Breast epithelium (tissue), 4 donors: ENCODE results near the gene ZNF215. TPM values are rescaled to one million over a fixed set of nuclear protein-coding genes. Genes with fewer than 3 reads are reported as not detected.

Experiments
- DNase-seq, 2 donors: peaks; one replicate each; pipeline ENCODE4 v3.0.0-alpha.2; 2019; ENCODE audit warnings: low spot score in 2 of 2
- H3K27ac ChIP-seq, 2 donors: fragments of 200-600 bp; sonication (generic) in 1 of 2; one replicate each; pipeline ENCODE4 v1.5.1; 2016 to 2019; ENCODE audit warnings: mild to moderate bottlenecking in 1 of 2
- H3K27me3 ChIP-seq, 2 donors: fragments of 200-600 bp; sonication (generic) in 1 of 2; one replicate each; pipeline versions ENCODE4 v1.5.1 to v1.6.0; 2017 to 2019; ENCODE audit warnings: control low read depth in 1 of 2, mild to moderate bottlenecking in 1 of 2
- H3K36me3 ChIP-seq: fragments of 200-600 bp; one replicate; pipeline ENCODE4 v1.5.1; 2019
- H3K4me1 ChIP-seq, 2 donors: fragments of 200-600 bp; sonication (generic); one replicate each; pipeline ENCODE4 v1.5.1; 2016 to 2019; ENCODE audit warnings: control low read depth in 1 of 2
- H3K4me3 ChIP-seq, 3 donors: fragments of 200-600 bp; sonication (generic); 1 replicate in 2 of 3; 2 replicates in 1 of 3; pipeline ENCODE4 v1.5.1; 2016 to 2019; ENCODE audit warnings: mild to moderate bottlenecking in 3 of 3, moderate library complexity in 2 of 3
- H3K9me3 ChIP-seq, 2 donors: fragments of 200-600 bp; sonication (generic) in 1 of 2; one replicate each; pipeline ENCODE4 v1.5.1; 2016 to 2019; ENCODE audit warnings: control low read depth in 1 of 2
- POLR2A ChIP-seq: fragments of 450-650 bp; IDR thresholded peaks from one replicate; pipeline ENCODE4 v1.6.1; 2016; ENCODE audit warnings: antibody characterized with exemption, mild to moderate bottlenecking, moderate library complexity
- POLR2AphosphoS5 ChIP-seq, 3 donors: sonication (generic); formaldehyde crosslinking; IDR thresholded peaks; one replicate each; pipeline ENCODE4 v1.6.1; 2017; ENCODE audit warnings: antibody characterized with exemption in 3 of 3
- intact Hi-C: fragments of 100-400 bp; cut with DNase I; formaldehyde crosslinking; loops from one replicate; pipeline ENCODE4 v1.15.1; 2023; ENCODE audit warnings: low total_unique reads
- total RNA-seq, 3 donors: library from RNA; depleted of rRNA; stranded (reverse); fragments of >200 nt; gene quantifications; one replicate each; pipeline ENCODE4 v1.1.0, GENCODE V29; 2016
- TF ChIP-seq, protein P1 (sequence below), 3 donors: fragments of 450-650 bp; IDR thresholded peaks; one replicate each; pipeline ENCODE4 v1.5.1; 2016 to 2017; ENCODE audit warnings: antibody characterized with exemption in 3 of 3, mild to moderate bottlenecking in 3 of 3, moderate library complexity in 3 of 3

The ZNF215 gene
- total RNA-seq, 3 donors from 2014 or later: 0.80 to 3.6 (median 2.3) TPM

- no peaks in the 10 kb centered on the region for H3K36me3 ChIP-seq
- DNase-seq: no peak
- peak overlapping the region in 1 of 2 donors; percentile 70 for H3K27ac ChIP-seq
- TF ChIP-seq POLR2AphosphoS5 (IDR thresholded peaks at IDR 0.05): no peak
- TF ChIP-seq POLR2A: no peak
- TF ChIP-seq, protein P1, sequence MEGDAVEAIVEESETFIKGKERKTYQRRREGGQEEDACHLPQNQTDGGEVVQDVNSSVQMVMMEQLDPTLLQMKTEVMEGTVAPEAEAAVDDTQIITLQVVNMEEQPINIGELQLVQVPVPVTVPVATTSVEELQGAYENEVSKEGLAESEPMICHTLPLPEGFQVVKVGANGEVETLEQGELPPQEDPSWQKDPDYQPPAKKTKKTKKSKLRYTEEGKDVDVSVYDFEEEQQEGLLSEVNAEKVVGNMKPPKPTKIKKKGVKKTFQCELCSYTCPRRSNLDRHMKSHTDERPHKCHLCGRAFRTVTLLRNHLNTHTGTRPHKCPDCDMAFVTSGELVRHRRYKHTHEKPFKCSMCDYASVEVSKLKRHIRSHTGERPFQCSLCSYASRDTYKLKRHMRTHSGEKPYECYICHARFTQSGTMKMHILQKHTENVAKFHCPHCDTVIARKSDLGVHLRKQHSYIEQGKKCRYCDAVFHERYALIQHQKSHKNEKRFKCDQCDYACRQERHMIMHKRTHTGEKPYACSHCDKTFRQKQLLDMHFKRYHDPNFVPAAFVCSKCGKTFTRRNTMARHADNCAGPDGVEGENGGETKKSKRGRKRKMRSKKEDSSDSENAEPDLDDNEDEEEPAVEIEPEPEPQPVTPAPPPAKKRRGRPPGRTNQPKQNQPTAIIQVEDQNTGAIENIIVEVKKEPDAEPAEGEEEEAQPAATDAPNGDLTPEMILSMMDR (IDR thresholded peaks at IDR 0.05): no peak
- H3K4me3 ChIP-seq: peak overlapping the region; percentile 46 to 76 (median 63)
- intact Hi-C loops: no loop called here
- no peaks in the 10 kb centered on the region for H3K27me3 ChIP-seq
- no peaks in the 10 kb centered on the region for H3K4me1 ChIP-seq
- H3K9me3 ChIP-seq: no peaks in the 10 kb centered on the region
These were observed 504 bp upstream of the ZNF215 start for GRCh38 chr11:6925636-6926207.

GRCh38 chr11:6927030-6927617 lies 898 bp downstream of the ZNF215 start:
- Histone ChIP-seq H3K27me3 (no peaks in the 10 kb centered on the region), H3K27ac (peak overlapping the region in 1 of 2 donors; percentile 70), H3K9me3 (no peaks in the 10 kb centered on the region), H3K4me1 (no peaks in the 10 kb centered on the region), H3K4me3 (peak overlapping the region; percentile 46 to 76 (median 63)), H3K36me3 (no peaks in the 10 kb centered on the region)
- no peak for DNase-seq
- intact Hi-C loops: no loop called here
- TF ChIP-seq POLR2A: no peak
- TF ChIP-seq, protein P1 (IDR thresholded peaks at IDR 0.05): no peak
- TF ChIP-seq POLR2AphosphoS5 (IDR thresholded peaks at IDR 0.05): no peak

GRCh38 chr11:6928916-6929315 lies 2.7 kb downstream of the ZNF215 start:
- TF ChIP-seq POLR2A (no peak), POLR2AphosphoS5 (IDR thresholded peaks at IDR 0.05) (no peak)
- TF ChIP-seq, protein P1 (IDR thresholded peaks at IDR 0.05): no peak
- H3K4me3 ChIP-seq: no peak overlapping the region
- H3K9me3 ChIP-seq: no peaks in the 10 kb centered on the region
- H3K4me1 ChIP-seq: no peaks in the 10 kb centered on the region
- no peaks in the 10 kb centered on the region for H3K36me3 ChIP-seq
- H3K27me3 ChIP-seq: no peaks in the 10 kb centered on the region
- DNase-seq: no peak
- intact Hi-C loops: no loop called here
- H3K27ac ChIP-seq: no peak overlapping the region

GRCh38 chr11:6931146-6931713 lies 5.0 kb downstream of the ZNF215 start:
- intact Hi-C loops: no loop called here
- TF ChIP-seq POLR2AphosphoS5 (IDR thresholded peaks at IDR 0.05): no peak
- TF ChIP-seq POLR2A: no peak
- TF ChIP-seq, protein P1 (IDR thresholded peaks at IDR 0.05): no peak
- Histone ChIP-seq H3K4me1 (no peaks in the 10 kb centered on the region), H3K9me3 (no peaks in the 10 kb centered on the region), H3K27ac (no peak overlapping the region), H3K4me3 (no peak overlapping the region), H3K27me3 (no peaks in the 10 kb centered on the region), H3K36me3 (no peaks in the 10 kb centered on the region)
- DNase-seq: no peak

DNA sequence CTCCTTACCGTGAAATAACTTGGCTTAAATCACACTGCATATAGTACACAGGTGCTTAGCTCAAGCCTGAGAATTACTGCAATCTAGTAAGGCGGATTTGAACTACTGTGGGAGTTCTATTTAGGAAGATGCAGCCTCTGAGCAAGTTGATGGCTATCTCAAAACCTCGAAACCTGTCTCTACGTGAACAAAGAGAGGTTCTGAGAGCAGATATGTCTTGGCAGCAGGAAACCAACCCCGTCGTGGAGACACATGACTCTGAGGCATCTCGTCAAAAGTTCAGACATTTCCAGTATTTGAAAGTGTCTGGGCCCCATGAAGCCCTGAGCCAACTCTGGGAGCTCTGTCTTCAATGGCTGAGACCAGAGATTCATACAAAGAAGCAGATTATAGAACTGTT lies 5.9 kb downstream of the ZNF215 start:
- intact Hi-C loops: no loop called here
- H3K9me3 ChIP-seq: no peaks in the 10 kb centered on the region
- no peak for DNase-seq
- no peaks in the 10 kb centered on the region for H3K36me3 ChIP-seq
- H3K27ac ChIP-seq: no peak overlapping the region
- no peak overlapping the region for H3K4me3 ChIP-seq
- no peaks in the 10 kb centered on the region for H3K27me3 ChIP-seq
- TF ChIP-seq POLR2AphosphoS5 (IDR thresholded peaks at IDR 0.05) (no peak), POLR2A (no peak)
- TF ChIP-seq, protein P1 (IDR thresholded peaks at IDR 0.05): no peak
- H3K4me1 ChIP-seq: no peaks in the 10 kb centered on the region
